Measurements from ENCODE around the gene ARSB.
"Not testable (repeated sequence)": the region's sequence is repeated elsewhere in the genome, so short reads cannot be mapped to it uniquely, and the experiment has no call there.

The ARSB gene

GRCh38 chr5:78763659-78764189 lies 221.4 kb downstream of the ARSB start:
- H3K4me2 ChIP-seq (ENCODE audit: low read depth, low read length), result no peak overlapping the region
- no peaks in the 10 kb centered on the region for H3K36me3 ChIP-seq (replicated peaks; ENCODE audit: insufficient read depth, low read length)

GRCh38 chr5:78762743-78763142 lies 222.4 kb downstream of the ARSB start:
- DNase-seq; H3K9ac ChIP-seq (ENCODE audit: low read length); H3F3A ChIP-seq (ENCODE audit: insufficient read depth, low read length); H3K4me2 ChIP-seq (ENCODE audit: low read depth, low read length); H3K79me2 ChIP-seq (ENCODE audit: low read length); H3K9me2 ChIP-seq (replicated peaks; ENCODE audit: insufficient read depth, low read length); H4K20me1 ChIP-seq (ENCODE audit: insufficient read depth, low read length); H3K27ac ChIP-seq (ENCODE audit: low read length); H3K9me3 ChIP-seq (replicated peaks; ENCODE audit: insufficient read depth, low read length); H3K36me3 ChIP-seq (replicated peaks; ENCODE audit: insufficient read depth, low read length); H2AFZ ChIP-seq (ENCODE audit: low read length); H3K27me3 ChIP-seq (replicated peaks; ENCODE audit: insufficient read depth, low read length); H3K4me3 ChIP-seq (ENCODE audit: low read length): not testable (repeated sequence)
- peaks cover 16% of the 10 kb centered on the region for H3K4me1 ChIP-seq (ENCODE audit: low read length)

More at GRCh38 chr5:78763659-78764189, 221.4 kb downstream of the ARSB start:
- H3K9me2 ChIP-seq (replicated peaks; ENCODE audit: insufficient read depth, low read length), result no peaks in the 10 kb centered on the region
- H3K27ac ChIP-seq (ENCODE audit: low read length), result no peak overlapping the region
- no peak overlapping the region for H3K4me3 ChIP-seq (ENCODE audit: low read length)
- H3K4me1 ChIP-seq (ENCODE audit: low read length), result peaks cover 6% of the 10 kb centered on the region
- H3F3A ChIP-seq (ENCODE audit: insufficient read depth, low read length), result no peaks in the 10 kb centered on the region
- H2AFZ ChIP-seq (ENCODE audit: low read length), result no peak overlapping the region
- TF ChIP-seq EZH2 (optimal IDR thresholded peaks at IDR 0.05; ENCODE audit: low read depth, low read length) (no peak), CTCF (IDR thresholded peaks at IDR 0.05; ENCODE audit: low read length) (no peak), EZH2phosphoT487 (IDR thresholded peaks at IDR 0.05; ENCODE audit: low read length) (no peak)
- no peak for DNase-seq
- no peaks in the 10 kb centered on the region for H4K20me1 ChIP-seq (ENCODE audit: insufficient read depth, low read length)
- no peaks in the 10 kb centered on the region for H3K79me2 ChIP-seq (ENCODE audit: low read length)
- no peaks in the 10 kb centered on the region for H3K27me3 ChIP-seq (replicated peaks; ENCODE audit: insufficient read depth, low read length)
- no peak overlapping the region for H3K9ac ChIP-seq (ENCODE audit: low read length)
- H3K9me3 ChIP-seq (replicated peaks; ENCODE audit: insufficient read depth, low read length), result no peaks in the 10 kb centered on the region

- DNase-seq, result no peak
- H3K79me2 ChIP-seq (ENCODE audit: low read length), result no peaks in the 10 kb centered on the region
- H3K9me3 ChIP-seq (replicated peaks; ENCODE audit: insufficient read depth, low read length), result no peaks in the 10 kb centered on the region
- H3K4me1 ChIP-seq (ENCODE audit: low read length), result peaks cover 24% of the 10 kb centered on the region
- no peak overlapping the region for H2AFZ ChIP-seq (ENCODE audit: low read length)
- no peaks in the 10 kb centered on the region for H3K36me3 ChIP-seq (replicated peaks; ENCODE audit: insufficient read depth, low read length)
- no peaks in the 10 kb centered on the region for H4K20me1 ChIP-seq (ENCODE audit: insufficient read depth, low read length)
- no peaks in the 10 kb centered on the region for H3K27me3 ChIP-seq (replicated peaks; ENCODE audit: insufficient read depth, low read length)
- H3K4me2 ChIP-seq (ENCODE audit: low read depth, low read length), result no peak overlapping the region
- H3K9me2 ChIP-seq (replicated peaks; ENCODE audit: insufficient read depth, low read length), result no peaks in the 10 kb centered on the region
- no peak for TF ChIP-seq CTCF (IDR thresholded peaks at IDR 0.05; ENCODE audit: low read length)
- TF ChIP-seq EZH2 (optimal IDR thresholded peaks at IDR 0.05; ENCODE audit: low read depth, low read length), result no peak
- no peak for TF ChIP-seq EZH2phosphoT487 (IDR thresholded peaks at IDR 0.05; ENCODE audit: low read length)
- no peak overlapping the region for H3K4me3 ChIP-seq (ENCODE audit: low read length)
- H3K9ac ChIP-seq (ENCODE audit: low read length), result no peak overlapping the region
- H3F3A ChIP-seq (ENCODE audit: insufficient read depth, low read length), result 0 out of 2 replicates have a peak, but pooled peaks cover 11% of the 10 kb centered on the region
- H3K27ac ChIP-seq (ENCODE audit: low read length), result no peak overlapping the region
Observed at GRCh38 chr5:78761840-78762239, 223.3 kb downstream of the ARSB start.

- Histone ChIP-seq H3K79me2 (ENCODE audit: low read length) (no peaks in the 10 kb centered on the region), H2AFZ (ENCODE audit: low read length) (no peak overlapping the region), H3F3A (ENCODE audit: insufficient read depth, low read length) (0 out of 2 replicates have a peak, but pooled peaks cover 11% of the 10 kb centered on the region), H3K27me3 (replicated peaks; ENCODE audit: insufficient read depth, low read length) (no peaks in the 10 kb centered on the region), H3K9ac (ENCODE audit: low read length) (no peak overlapping the region), H3K4me3 (ENCODE audit: low read length) (no peak overlapping the region), H3K4me1 (ENCODE audit: low read length) (peaks cover 24% of the 10 kb centered on the region), H3K4me2 (ENCODE audit: low read depth, low read length) (no peak overlapping the region), H3K9me2 (replicated peaks; ENCODE audit: insufficient read depth, low read length) (no peaks in the 10 kb centered on the region), H4K20me1 (ENCODE audit: insufficient read depth, low read length) (no peaks in the 10 kb centered on the region), H3K9me3 (replicated peaks; ENCODE audit: insufficient read depth, low read length) (no peaks in the 10 kb centered on the region), H3K27ac (ENCODE audit: low read length) (no peak overlapping the region), H3K36me3 (replicated peaks; ENCODE audit: insufficient read depth, low read length) (no peaks in the 10 kb centered on the region)
- peak; percentile 41 for TF ChIP-seq CTCF (IDR thresholded peaks at IDR 0.05; ENCODE audit: low read length)
- no peak for TF ChIP-seq EZH2 (optimal IDR thresholded peaks at IDR 0.05; ENCODE audit: low read depth, low read length)
- no peak for TF ChIP-seq EZH2phosphoT487 (IDR thresholded peaks at IDR 0.05; ENCODE audit: low read length)
- DNase-seq, result no peak
Observed at GRCh38 chr5:78760770-78761169, 224.3 kb downstream of the ARSB start.
